GM18861 (cell line): ENCODE results near the gene CDT1.
"Not testable (repeated sequence)": the region's sequence is repeated elsewhere in the genome, so short reads cannot be mapped to it uniquely, and the experiment has no call there.

ENCODE experiments used
- ATAC-seq: cut with Tn5 transposase; IDR thresholded peaks from one replicate; pipeline ENCODE4 v1.9.1; 2021; ENCODE audit not compliant: unreplicated experiment

CDT1 gene

DNA sequence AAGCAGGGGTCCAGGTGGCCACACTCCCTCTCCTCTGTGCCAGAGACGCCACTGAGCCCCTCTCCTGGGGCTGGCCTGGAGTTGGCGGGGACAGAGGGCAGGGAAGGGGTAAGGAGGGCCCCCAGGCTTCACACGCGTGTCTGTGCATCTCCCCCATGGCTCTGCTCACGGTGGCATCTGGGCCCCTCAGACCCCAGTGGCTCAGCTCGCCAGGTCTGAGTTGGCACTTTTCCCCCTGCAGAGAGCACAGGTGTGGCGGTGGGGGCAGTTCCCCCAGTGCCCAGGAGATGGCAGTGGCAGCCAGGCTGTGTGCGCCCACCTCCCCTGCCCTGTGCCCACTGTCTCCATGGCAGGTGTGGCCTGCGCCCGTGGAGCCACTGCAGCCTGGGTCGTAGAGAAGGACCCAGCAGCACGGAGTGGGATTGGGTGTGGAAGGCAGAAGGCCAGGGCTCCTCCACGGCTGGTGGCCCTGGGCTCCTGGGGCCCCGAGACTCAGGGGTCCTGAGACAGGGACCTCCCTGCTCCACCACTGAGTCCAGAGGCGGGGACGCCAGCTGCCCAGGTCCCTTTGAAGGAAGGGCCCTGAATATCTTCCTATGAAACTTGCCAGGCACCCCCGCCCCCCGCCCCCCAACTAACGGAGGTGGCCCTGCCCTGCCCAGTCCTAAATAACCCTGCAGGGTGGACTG, 12.5 kb downstream of the CDT1 start:
- ATAC-seq: no peak

DNA sequence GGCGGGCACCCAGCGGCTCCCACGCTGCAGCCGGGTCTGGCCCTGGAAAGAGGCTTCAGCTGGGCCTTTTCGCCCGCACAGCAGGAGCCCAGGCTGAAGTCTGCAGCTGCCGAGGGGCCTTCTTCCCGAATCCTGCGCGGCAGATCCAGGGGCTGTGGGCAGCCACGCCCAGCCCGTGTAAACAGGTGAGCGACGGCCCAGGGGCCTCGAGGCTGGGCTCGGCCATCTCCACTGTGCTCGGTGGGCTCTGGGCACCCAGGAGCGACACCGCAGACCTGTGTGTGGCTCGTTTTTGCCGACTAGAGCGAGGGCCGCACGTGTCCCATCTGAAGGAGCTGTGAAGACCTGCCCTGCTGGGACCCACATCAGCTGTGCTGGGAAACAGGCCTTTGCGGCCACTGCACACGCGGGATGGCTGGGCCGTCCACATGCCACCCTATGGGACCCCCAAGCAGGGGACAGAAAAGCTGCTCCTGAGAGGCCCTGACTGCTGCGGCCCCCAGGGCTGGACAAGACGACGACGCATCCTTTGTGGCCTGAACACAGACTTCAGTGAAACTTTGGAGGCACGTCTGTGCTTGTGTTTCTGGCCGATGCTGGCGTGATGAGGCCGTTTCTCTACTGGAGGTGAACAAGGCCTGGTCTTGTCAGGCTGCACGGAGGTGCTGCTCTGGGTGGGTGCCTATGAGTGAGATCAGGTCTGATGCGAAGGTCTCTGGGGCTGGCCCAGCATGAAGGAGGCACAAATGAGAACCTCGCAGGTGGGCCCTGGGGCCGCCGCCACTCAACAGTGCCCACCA, 13.3 kb downstream of the CDT1 start:
- ATAC-seq: no peak

DNA sequence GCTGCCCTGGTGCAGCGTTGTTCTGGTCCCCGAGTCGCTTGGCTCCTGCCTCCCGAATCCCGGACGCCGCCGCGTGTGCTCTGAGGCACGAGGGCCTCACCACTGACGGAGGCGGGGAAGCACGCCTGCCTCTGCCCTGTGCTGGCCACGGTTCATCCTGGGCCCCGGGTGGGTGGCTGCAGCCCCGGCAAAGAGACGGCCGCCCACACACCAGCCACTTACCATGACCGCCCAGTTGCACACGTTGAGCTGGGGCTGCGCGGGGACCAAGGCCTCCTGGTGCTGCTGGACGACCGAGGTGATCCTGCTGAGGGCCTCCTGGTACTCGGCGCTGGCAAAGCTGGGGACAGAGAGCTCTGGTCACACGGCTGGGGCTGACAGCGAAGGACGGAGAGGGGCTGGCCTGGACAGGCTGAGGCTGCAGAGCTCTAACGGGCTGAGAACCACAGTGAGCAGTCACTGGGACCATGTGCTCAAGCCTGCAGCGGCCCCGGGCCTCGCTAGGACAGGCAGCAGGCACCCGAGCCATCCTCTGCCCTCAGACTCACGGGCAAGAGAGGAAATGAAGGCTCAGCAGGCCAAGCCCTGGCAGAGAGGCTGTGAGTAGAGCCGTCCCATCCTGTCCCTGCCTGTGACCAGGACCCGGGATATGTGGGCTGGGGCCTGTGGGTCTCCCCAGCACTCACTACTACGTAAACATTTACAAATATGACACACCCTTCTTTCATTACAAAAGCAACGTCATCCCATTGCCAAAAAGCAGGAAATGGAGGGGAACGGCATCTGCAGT, 14.4 kb downstream of the CDT1 start:
- ATAC-seq: no peak

DNA sequence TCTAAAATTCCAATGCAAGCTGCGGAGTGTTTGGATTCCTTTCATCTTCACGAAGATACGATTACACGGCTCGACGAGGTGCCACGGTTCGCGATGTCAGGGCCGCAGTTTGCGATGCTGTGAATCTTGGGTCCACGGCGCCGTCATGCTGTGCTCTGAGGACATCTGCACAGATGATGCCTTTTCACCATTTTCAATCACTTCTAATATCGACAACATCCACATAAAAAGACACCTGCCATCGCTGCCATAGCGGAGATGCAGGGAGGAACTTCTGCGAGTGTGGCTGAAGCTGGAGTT, 14.9 kb downstream of the CDT1 start:
- ATAC-seq: no peak

DNA sequence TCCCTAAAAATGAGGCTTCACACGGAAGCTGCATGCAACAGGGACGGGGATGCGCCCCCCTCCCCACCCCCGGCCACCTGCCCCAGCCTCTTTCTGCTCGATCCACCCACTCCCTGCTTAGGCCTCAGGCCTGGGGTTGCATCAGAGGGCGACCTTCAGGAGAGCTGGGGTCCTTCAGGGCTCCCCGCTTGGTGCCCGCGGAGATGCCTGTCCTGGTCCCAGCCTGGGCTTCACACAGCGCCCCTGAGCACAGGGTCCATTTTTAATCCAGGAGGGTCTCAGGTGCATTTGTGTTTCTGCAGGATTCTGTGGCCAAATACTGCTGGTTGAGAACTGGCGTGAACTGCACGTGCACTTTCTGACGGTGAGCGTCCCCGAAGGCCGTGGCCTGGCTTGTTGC, 15.5 kb downstream of the CDT1 start:
- no peak for ATAC-seq

DNA sequence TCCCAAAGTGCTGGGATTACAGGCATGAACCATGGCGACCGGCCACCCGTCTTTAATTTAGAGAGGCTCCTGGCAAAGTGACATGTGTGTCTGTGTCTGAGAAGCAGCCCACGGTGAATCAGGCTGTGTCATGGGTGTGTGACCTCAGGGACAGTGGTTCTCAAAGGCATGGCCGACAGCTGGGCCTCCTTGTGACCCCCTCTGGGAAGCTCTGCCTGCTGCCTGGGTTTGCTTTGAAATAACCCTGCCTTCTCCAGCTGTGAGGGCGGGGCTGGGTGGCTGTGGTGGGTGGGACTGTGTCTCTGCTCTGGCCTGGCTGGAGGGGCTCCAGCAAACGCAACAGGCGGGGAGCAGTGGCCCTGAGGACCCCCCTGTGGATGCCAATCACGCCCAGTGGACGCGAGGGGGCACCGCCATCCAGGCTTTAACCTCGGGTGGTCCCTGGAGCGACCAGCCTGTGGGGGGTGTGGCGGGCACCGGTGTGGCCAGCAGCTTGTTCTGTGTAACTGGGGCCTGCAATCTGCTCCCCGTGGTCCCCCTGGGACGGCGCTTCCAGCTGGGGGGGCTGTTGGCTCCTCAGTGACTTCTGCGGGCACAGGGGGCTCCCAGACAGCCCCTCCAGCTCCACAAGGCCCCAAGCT, 16.9 kb downstream of the CDT1 start:
- no peak for ATAC-seq

DNA sequence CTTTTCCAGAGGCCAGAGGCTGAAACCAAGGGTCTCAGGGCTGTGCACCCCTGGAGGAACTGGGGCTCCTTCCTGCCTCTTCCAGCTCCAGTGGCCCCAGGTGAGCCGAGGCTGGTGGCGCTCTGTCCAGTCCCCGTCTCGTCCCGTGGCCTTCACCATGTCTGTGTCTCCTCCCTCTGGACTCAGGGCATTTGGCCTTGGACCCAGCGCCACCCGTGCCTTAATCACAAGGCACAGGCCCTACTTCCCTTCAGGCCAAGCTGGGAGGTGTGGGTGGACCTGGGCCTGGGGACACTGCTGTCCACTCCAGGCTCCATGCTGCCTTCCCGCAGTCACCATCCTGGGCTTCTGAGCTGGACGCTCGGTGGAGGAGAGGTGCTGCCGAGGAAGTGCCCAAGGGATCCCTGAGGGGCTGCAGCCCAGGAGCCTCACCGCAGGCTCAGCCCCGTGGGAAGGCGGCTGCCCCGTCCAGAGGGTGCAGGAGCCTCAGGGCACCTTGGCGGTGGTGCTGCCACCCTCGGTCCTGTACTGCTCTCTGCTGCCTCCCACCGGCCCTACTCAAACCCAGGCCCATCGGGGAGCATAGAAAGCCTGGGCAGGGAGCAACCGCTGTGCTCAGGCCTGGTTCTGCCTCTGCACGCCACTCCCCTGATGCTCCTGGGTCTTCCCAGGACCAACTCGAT, 17.7 kb downstream of the CDT1 start:
- no peak for ATAC-seq

DNA sequence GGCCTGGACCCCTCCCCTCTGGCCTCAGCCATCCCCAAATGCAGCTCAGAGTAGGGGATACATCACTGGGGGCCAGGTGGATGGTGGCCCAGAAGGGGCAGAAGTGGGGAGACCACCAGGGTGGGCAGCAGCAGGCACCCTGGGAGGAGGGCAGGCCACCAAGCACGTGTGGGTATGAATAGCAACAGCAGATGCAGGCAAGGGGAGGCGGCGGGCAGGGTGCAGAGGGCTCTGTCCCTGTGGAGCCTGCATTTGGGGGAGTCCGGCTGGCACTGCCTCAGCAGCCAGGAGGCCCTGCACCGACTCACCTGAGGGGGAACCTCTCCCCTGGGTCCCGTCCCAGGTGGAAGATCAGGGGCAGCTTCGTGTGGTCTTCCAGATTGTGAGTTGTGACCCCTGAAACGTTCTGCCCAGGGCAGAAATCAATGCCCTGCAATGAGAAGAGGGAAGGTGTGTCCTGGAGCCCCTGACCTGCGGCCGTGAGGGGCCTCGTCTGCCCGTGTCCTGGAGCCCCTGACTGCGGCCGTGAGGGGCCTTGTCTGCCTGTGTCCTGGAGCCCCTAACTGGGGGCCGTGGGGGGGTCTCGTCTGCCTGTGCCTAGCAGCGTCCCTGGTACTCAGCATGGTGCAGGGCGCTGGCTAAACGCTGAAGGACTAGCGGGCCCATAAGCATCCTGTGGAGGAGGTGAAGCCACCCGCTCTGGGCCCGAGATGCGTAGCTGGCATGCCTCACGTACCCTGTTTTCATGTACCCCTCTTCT, 18.9 kb downstream of the CDT1 start:
- no peak for ATAC-seq

DNA sequence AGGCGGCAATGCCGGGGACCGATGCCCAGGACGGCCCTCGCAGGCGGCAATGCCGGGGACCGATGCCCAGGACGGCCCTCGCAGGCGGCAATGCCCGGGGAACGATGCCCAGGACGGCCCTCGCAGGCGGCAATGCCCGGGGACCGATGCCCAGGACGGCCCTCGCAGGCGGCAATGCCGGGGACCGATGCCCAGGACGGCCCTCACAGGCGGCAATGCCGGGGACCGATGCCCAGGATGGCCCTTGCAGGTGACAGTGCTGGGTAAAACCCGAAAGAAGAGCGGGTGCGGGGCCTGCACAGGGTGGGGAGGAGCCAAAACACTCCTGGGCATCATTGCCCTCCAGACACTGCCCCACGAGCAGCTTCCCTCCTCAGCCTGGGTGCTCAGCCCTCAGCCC, 20.1 kb downstream of the CDT1 start:
- ATAC-seq: not testable (repeated sequence)

DNA sequence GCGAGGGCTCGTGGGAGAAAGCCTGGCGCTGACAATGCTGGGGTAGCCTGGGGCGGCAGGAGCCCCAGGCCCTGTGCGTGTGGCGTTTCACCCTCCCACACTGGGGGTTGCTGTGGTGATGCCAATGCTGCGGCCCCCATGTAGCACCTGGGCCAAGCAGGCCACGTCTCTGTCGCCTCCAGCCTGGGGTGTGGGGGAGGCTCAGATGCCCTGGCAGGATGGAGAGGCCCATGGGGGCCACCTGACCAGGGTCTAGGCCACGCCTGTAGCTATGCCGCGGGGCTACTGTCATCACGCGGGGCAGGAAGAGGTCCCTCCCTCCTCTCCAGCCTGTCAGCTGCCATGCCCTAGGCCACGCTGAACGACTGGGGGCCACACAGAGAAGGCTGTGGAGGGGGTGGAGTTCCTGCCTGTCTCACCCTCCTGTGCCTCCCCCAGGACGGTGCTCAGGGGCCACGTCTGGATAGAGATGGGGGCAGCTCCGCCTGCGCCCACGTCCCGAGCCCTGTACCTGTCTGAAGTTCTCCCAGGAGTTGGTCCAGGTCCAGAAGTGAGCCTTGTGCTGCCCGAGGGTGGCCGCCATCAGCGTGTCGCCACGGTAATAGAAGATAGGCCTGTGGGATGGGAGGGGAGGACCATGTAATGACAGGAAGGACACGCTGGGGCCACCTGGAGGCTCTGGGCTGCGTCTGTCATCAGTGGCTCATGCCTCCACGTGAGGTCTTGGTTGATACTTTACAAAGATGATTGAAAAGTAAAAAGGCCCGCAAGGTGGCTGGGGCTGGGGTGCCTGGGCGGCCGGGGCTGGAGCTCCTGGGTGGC, 20.9 kb downstream of the CDT1 start:
- ATAC-seq: no peak

DNA sequence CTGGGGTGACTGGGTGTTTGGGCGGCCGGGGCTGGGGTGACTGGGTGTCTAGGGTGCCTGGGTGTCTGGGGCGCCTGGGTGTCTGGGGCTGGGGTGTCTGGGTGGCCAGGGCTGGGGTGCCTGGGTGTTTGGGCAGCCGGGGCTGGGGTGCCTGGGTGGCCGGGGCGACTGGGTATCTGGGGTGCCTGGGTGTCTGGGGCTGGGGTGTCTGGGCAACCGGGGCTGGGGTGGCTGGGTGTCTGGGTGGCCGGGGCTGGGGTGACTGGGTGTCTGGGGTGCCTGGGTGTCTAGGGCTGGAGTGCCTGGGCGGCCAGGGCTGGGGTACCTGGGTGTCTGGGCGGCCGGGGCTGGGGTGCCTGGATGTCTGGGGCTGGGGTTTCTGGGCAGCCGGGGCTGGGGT, 21.6 kb downstream of the CDT1 start:
- no peak for ATAC-seq

DNA sequence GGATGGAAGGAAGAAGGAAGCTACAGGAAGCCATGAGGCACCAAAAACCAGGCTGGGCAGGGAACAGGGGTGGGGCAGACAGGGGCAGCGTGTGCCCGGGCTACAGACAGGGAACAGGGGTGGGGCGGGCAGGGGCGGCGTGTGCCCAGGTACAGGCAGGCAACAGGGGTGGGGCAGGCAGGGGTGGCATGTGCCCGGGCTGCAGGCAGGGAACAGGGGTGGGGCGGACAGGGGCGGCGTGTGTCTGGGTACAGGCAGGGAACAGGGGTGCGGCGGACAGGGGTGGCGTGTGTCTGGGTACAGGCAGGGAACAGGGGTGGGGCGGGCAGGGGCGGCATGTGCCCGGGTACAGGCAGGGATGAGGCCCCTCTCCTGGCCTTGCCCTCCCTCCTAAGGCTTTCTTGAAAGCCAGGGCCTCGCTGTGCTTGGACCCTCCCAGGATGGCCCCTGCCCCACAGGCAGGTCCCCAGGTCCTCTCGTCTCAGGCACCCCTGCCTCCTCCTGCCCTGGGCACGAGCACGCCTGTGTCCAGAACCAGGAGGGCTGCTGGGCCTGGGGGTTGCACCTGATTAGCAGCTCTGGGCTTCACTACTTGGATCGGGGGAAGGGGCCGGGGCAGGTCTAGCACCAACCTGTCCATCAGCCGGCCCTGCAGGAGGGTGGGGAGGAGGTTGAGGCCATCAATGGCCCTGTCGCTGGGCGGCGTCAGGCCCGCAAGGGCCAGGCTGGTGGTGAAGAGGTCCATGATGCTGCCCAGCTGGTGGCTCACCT, 22.7 kb downstream of the CDT1 start:
- no peak for ATAC-seq

DNA sequence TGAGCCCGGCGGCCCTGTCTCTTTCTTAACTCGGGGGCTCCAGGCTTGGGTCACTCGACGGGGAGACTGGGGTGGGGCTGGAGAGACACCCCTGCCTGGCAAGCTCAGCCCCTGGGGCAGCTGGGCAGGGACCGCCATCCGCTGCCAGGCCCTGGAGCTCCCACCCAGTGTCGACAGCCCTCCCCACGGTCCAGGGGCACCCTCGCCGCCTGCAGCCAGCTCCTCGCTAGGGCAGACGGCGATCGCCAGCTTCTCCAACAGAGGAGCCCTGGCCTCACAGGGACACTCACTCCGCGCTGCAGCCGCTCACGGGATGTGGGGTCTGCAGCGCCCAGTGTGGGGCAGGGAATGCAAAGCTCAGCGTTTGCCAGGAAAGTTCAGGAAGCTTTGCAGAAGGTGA, 24.1 kb downstream of the CDT1 start:
- ATAC-seq: no peak

DNA sequence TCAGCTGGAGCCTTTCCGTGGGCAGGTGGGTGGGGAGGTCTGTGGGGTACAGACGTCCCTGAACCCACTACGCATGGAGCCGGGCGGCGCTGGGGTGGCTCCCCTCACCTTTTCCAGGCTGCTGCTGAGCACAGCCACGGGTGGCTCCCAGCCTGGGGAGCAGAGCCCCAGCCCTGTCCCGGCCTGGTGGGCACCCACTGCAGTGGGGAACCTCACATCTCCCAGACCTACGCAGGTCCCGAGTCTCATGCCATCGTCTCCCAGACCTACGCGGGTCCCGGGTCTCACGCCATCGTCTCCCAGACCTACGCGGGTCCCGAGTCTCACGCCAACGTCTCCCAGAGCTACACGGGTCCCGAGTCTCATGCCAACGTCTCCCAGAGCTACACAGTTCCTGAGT, 25.1 kb downstream of the CDT1 start:
- ATAC-seq: no peak

DNA sequence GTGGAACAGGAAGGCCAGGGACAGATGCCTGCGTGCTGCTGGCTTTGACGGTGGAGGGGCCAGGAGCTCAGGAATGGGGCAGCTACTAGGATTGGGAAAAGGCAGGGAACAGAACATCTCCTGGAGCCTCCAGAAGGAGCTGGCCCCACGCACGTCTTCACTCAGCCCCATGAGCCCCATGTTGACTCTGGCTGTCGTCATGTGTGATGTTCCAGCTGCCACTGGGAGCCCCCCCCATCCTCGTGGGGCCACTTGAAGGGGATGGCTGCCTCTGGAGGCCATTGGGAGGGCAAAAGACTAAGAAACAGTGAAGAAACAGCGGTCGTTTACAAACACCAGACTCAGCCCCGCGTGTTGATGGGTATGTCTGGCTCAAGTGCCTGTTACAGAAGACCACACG, 26.7 kb downstream of the CDT1 start:
- ATAC-seq: no peak

DNA sequence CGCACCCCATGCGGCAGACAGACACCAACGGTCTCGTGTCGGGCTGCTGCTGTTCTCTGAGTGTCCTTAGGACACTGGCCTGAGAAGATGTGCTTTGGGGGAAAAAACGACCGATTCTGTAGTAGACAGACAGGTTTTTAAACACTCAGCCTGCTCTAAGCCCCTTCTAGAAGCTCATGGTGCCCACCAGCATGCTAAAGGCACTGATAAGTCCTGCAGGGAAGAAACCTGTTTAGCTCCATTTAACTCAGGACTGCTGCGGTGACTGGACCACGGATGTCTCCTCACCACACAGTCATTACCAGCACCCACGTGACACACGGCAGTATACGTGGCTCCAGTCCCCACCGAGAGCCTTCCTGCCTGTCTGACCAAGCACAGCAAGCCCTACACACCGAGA, 27.2 kb downstream of the CDT1 start:
- no peak for ATAC-seq

DNA sequence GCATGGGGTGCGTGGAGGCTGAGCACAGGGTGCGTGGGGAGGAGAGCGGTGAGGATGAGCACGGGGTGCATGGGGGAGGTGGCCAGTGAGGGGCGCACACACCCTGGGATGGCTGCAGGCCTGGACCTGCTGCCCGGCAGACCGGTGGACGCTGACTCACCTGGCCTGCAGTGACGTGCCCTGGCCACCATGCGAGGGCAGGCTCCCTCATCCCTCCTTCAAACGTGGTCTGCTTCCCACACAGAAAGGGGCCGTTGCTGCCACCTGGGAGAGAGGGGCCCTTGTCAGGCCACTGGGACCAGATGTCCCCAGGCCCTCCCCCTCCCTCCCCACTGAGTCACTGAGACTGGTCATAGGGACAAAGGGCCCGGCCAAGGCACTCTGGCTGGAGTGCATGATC, 28.2 kb downstream of the CDT1 start:
- no peak for ATAC-seq

DNA sequence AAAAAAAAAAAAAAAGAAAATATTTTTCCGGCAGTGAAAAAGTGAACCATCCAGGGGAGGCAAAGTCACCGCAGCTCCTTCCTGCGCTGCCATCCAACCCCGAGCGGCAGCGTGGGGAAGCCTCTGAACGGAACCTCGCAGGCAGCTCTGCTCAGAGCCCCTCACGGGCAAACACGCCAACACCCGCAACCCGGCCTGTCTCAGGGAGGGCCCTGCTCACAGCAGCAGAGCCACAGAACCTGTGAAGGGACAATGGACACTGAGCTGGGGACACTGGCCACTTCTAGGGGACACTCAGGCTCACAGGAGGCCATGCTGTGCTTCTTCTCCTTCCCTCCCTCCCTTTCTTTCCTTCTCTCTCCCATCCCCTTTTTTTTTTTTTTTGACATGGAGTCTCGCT, 29.5 kb downstream of the CDT1 start:
- ATAC-seq: no peak

DNA sequence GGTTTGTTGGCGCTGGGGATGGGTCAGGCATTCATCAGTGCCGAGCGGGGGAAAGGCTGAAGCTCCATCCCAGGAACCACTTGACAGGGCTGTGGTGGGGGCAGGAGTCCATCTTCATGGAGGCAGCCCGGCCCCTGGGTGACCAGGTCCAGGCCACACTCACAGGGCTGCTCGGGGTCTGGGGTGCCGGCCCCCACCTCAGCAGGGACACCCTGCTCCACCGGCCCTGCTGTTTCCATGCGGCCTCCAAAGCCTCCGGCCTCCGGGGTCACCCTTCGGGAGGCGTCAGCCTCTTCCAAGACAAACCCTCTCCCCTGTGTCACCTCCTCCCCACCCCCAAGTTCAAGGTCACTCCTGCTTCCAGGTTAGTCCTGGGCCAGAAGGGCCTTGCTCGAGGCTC, 31.1 kb downstream of the CDT1 start:
- no peak for ATAC-seq
